Lower lobe of right lung (tissue), 2 donors: ENCODE measurements around the gene OSGEP. TPM values are rescaled to one million over a fixed set of nuclear protein-coding genes. Genes with fewer than 3 reads are reported as not detected.

Source experiments
- ATAC-seq, 2 donors: fragments of 200-7000 bp; cut with Tn5 transposase; one replicate each; pipeline ENCODE4 v1.9.1; 2020 to 2022; ENCODE audit warnings: mild to moderate bottlenecking in 2 of 2, moderate library complexity in 2 of 2
- DNase-seq: peaks from one replicate; pipeline ENCODE4 v3.0.0-alpha.2; 2020
- H3K27ac ChIP-seq: fragments of 200-600 bp; one replicate; pipeline ENCODE4 v1.8.0; 2022
- H3K27me3 ChIP-seq: fragments of 200-600 bp; one replicate; pipeline ENCODE4 v1.8.0; 2022; ENCODE audit warnings: low read depth
- H3K36me3 ChIP-seq: fragments of 200-600 bp; one replicate; pipeline ENCODE4 v1.8.0; 2022; ENCODE audit warnings: mild to moderate bottlenecking
- H3K4me1 ChIP-seq: fragments of 200-600 bp; one replicate; pipeline ENCODE4 v1.8.0; 2022
- H3K4me3 ChIP-seq: fragments of 200-600 bp; one replicate; pipeline ENCODE4 v1.8.0; 2022; ENCODE audit warnings: mild to moderate bottlenecking
- H3K9me3 ChIP-seq: fragments of 200-600 bp; one replicate; pipeline ENCODE4 v1.8.0; 2022
- intact Hi-C: fragments of 100-400 bp; cut with DNase I; formaldehyde crosslinking; loops from one replicate; pipeline ENCODE4 v1.11.0; 2022
- total RNA-seq: library from RNA; stranded (reverse); fragmentation: NEBNext Ultra II Directional; extraction: Animal tissue kit (Norgen Biotek cat#: 25700); gene quantifications from one replicate; pipeline ENCODE4 v1.2.1, GENCODE V29; 2021
- TF ChIP-seq, protein P1 (sequence below): fragments of 200-600 bp; IDR thresholded peaks from one replicate; pipeline ENCODE4 v1.8.0; 2022; ENCODE audit warnings: antibody characterized with exemption, mild to moderate bottlenecking
- donor health status: DM: no; HTN: yes; CAD: no; lungs with severe emphysema.

OSGEP gene
- total RNA-seq, 1 donor from 2014 or later: 32.6 TPM

DNA sequence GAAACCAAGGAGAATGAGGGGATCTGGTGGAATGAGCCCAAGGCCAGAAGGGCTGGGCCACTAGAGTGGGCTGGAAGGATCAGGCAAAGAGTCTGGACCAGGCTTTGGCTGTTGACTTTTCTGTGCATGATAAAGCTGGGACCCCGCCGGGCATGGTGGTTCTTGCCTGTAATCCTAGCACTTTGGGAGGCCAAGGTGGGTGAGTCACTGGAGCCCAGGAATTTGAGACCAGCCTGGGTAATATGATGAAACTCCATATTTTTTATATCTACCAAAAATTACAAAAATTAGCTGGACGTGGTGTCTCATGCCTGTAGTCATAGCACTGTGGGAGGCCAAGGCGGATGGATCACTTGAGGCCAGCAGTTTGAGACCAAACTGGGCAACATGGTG, 18.3 kb downstream of the OSGEP start:
- Histone ChIP-seq H3K27ac (no peak overlapping the region), H3K4me1 (no peaks in the 10 kb centered on the region), H3K9me3 (no peaks in the 10 kb centered on the region), H3K36me3 (no peaks in the 10 kb centered on the region), H3K4me3 (no peak overlapping the region), H3K27me3 (peaks cover 14% of the 10 kb centered on the region)
- intact Hi-C loops: no loop called here
- ATAC-seq (no peak), DNase-seq (no peak)
- TF ChIP-seq, protein P1, sequence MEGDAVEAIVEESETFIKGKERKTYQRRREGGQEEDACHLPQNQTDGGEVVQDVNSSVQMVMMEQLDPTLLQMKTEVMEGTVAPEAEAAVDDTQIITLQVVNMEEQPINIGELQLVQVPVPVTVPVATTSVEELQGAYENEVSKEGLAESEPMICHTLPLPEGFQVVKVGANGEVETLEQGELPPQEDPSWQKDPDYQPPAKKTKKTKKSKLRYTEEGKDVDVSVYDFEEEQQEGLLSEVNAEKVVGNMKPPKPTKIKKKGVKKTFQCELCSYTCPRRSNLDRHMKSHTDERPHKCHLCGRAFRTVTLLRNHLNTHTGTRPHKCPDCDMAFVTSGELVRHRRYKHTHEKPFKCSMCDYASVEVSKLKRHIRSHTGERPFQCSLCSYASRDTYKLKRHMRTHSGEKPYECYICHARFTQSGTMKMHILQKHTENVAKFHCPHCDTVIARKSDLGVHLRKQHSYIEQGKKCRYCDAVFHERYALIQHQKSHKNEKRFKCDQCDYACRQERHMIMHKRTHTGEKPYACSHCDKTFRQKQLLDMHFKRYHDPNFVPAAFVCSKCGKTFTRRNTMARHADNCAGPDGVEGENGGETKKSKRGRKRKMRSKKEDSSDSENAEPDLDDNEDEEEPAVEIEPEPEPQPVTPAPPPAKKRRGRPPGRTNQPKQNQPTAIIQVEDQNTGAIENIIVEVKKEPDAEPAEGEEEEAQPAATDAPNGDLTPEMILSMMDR: no peak

- ATAC-seq: no peak
- DNase-seq: no peak
- H3K27ac ChIP-seq: peak within 1 kb of the TSS; percentile 68
- intact Hi-C loops: no loop called here
- peak within 1 kb of the TSS; percentile 29 for H3K4me3 ChIP-seq
- peaks cover 14% of the 10 kb centered on the region for H3K27me3 ChIP-seq
- no peaks in the 10 kb centered on the region for H3K9me3 ChIP-seq
- no peaks in the 10 kb centered on the region for H3K36me3 ChIP-seq
- H3K4me1 ChIP-seq: no peaks in the 10 kb centered on the region
- TF ChIP-seq, protein P1: no peak
Measured at GRCh38 chr14:20435582-20436362, 18.8 kb downstream of the OSGEP start, which contains the start of gene KLHL33. Gene KLHL33, minus strand, starts transcription at chr14:20436166. Its CDS starts 355 bp downstream, at chr14:20435811.

DNA sequence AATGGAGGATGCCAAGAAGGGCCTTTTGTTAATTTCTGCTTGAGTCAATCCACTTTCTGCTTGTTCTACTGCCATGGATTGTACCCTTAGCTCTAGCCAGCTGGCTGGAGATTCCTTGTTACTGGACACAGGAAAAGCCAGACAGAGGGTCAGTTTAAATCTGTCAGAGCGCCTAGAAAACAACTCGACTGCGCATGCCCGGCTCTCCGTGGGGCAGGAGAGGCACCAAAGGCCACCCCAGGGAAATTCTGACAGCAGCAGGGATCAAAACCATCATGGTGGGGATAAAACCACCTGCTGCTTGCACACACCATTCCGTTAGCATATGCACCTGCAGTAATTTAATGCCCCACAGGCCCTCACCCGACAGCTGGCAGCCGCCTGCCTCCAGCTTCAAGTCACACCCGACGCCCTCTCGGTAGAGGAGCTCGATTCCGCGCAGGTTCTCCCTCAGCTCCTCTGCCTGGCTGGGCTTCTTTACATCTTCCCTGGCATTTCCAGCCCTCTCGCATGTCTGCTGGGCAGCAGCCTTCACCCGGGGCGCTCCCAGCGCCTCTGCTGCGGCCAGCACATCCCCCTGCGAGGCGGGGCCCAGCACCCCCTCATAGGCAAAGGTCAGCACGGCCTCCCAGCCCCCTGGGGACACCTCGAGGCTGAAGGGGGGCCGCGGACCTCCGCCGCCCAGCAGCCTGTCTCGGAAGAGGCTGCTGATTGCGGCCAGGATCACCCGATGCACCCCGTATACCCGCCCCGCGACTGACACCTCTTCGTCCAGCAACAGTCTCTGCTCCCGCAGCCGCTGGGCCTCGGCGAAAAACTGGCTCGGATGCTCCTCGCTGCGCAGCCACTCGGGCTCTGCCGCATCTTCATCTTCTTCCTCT, 19.7 kb downstream of the OSGEP start:
- DNase-seq (no peak), ATAC-seq (peak; percentile 31 to 32)
- intact Hi-C loops: no loop called here

GRCh38 chr14:20429801-20430669, 24.6 kb downstream of the OSGEP start:
- no peak overlapping the region for H3K27ac ChIP-seq
- intact Hi-C loops: no loop called here

More for the DNA sequence above, 19.7 kb downstream of the OSGEP start:
- H3K36me3 ChIP-seq: no peaks in the 10 kb centered on the region
- no peaks in the 10 kb centered on the region for H3K9me3 ChIP-seq
- peaks cover 14% of the 10 kb centered on the region for H3K27me3 ChIP-seq
- TF ChIP-seq, protein P1: no peak
- peak overlapping the region; percentile 29 for H3K4me3 ChIP-seq
- H3K27ac ChIP-seq: peak overlapping the region; percentile 68
- no peaks in the 10 kb centered on the region for H3K4me1 ChIP-seq

More at GRCh38 chr14:20429801-20430669, 24.6 kb downstream of the OSGEP start:
- TF ChIP-seq, protein P1: no peak
- no peaks in the 10 kb centered on the region for H3K36me3 ChIP-seq
- ATAC-seq (peak; percentile 57 to 70), DNase-seq (no peak)
- H3K4me1 ChIP-seq: peaks cover 10% of the 10 kb centered on the region
- no peak overlapping the region for H3K4me3 ChIP-seq
- H3K9me3 ChIP-seq: no peaks in the 10 kb centered on the region
- peaks cover 4% of the 10 kb centered on the region for H3K27me3 ChIP-seq
